Calu3 (cell line): ENCODE measurements around the gene ORM2. TPM values are rescaled to one million over a fixed set of nuclear protein-coding genes. Genes with fewer than 3 reads are reported as not detected.

ENCODE experiments used
- BruUV-seq: library from RNA; stranded (reverse); fragments of 400-500 nt; replicated peaks from 2 replicates; lab custom pipeline; 2021; lab: Mats Ljungman, UMichigan
- CTCF ChIA-PET: fragments of 300-600 bp; sonication (Branson Sonifier 250); formaldehyde crosslinking; loops from one replicate; lab custom pipeline; 2022; ENCODE audit warnings: antibody characterized with exemption; lab: Charles Lee
- DNase-seq: peaks from one replicate; pipeline ENCODE4 v3.0.0; 2022
- H3K27ac Mint-ChIP-seq: one replicate; pipeline ENCODE4 v1.8.0; 2022; ENCODE audit warnings: mixed read lengths; ENCODE audit not compliant: unreplicated experiment
- H3K27me3 Mint-ChIP-seq: one replicate; pipeline ENCODE4 v1.8.0; 2022; ENCODE audit warnings: mixed read lengths; ENCODE audit not compliant: unreplicated experiment
- H3K36me3 Mint-ChIP-seq: one replicate; pipeline ENCODE4 v1.8.0; 2022; ENCODE audit warnings: mild to moderate bottlenecking, moderate library complexity, mixed read lengths; ENCODE audit not compliant: insufficient read depth, unreplicated experiment
- H3K4me1 Mint-ChIP-seq: one replicate; pipeline ENCODE4 v1.8.0; 2022; ENCODE audit warnings: mild to moderate bottlenecking, low read depth, mixed read lengths; ENCODE audit not compliant: unreplicated experiment
- H3K4me3 Mint-ChIP-seq: one replicate; pipeline ENCODE4 v1.8.0; 2022; ENCODE audit warnings: mild to moderate bottlenecking, low read depth, moderate library complexity, mixed read lengths; ENCODE audit not compliant: unreplicated experiment
- H3K9me3 Mint-ChIP-seq: one replicate; pipeline ENCODE4 v1.8.0; 2022; ENCODE audit warnings: low read depth, mixed read lengths; ENCODE audit not compliant: unreplicated experiment
- intact Hi-C: fragments of 100-400 bp; cut with micrococcal nuclease; formaldehyde crosslinking; loops from one replicate; pipeline ENCODE4 v1.10.0; 2022; ENCODE audit not compliant: unreplicated experiment
- total RNA-seq: library from RNA; stranded (reverse); gene quantifications from 2 replicates; pipeline ENCODE4 v1.2.3, GENCODE V29; 2022
- TF ChIP-seq, protein P1 (sequence below): fragments of 200-600 bp; IDR thresholded peaks from one replicate; pipeline ENCODE4 v1.8.0; 2022; ENCODE audit warnings: antibody characterized with exemption; ENCODE audit not compliant: unreplicated experiment

ORM2 gene
- total RNA-seq, 1 experiment from 2014 or later, result not detected

DNA sequence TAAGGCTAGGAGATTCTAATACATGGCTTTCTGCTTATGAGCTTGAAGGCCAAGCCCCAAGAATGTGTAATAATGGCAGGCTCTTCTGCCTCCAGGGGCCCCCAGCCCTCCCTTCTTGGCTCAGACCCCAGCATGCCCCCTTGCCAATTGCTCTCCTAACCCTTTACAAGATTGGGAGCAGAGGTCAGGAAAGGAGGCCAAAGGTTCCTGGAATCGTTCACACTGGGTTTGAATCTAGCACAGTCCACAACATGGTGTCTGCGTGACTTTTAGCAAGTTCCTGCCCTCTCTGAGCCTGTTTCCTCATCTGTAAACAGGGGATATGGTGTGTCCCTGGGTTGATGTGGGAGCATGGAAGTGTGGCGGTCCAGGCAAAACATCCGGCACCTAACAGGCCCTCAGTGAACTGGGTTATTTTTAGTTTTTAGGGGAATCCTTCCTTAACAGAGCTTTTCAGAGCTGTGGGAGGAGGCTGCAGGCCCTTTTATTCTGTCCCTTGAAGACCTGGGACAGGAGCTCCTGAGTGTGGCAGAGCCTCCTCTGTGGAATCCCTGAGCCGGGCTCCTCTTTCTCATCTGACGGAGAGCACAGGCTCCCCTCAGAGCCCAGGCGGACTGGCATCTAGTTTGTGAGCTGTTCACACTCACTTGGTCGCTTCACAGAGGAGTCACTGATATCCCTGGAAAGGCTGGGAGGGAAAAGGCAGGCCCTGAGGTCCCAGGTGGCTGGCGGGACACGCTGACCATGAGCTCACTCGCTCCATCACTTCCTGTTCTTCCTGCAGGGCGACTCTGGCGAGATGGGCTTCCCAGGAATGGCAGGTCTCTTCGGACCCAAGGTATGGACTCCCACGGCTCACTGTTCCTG lies 30.1 kb upstream of the ORM2 start:
- Mint-ChIP-seq H3K27me3 (no peaks in the 10 kb centered on the region), H3K27ac (no peak overlapping the region), H3K4me1 (no peaks in the 10 kb centered on the region), H3K4me3 (no peak overlapping the region), H3K9me3 (peaks cover 4% of the 10 kb centered on the region), H3K36me3 (no peaks in the 10 kb centered on the region)
- intact Hi-C loops, result no loop called here
- DNase-seq, result no peak
- CTCF ChIA-PET, result no interaction called here
- TF ChIP-seq, protein P1, sequence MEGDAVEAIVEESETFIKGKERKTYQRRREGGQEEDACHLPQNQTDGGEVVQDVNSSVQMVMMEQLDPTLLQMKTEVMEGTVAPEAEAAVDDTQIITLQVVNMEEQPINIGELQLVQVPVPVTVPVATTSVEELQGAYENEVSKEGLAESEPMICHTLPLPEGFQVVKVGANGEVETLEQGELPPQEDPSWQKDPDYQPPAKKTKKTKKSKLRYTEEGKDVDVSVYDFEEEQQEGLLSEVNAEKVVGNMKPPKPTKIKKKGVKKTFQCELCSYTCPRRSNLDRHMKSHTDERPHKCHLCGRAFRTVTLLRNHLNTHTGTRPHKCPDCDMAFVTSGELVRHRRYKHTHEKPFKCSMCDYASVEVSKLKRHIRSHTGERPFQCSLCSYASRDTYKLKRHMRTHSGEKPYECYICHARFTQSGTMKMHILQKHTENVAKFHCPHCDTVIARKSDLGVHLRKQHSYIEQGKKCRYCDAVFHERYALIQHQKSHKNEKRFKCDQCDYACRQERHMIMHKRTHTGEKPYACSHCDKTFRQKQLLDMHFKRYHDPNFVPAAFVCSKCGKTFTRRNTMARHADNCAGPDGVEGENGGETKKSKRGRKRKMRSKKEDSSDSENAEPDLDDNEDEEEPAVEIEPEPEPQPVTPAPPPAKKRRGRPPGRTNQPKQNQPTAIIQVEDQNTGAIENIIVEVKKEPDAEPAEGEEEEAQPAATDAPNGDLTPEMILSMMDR, result no peak
- BruUV-seq, result no TSS peak

DNA sequence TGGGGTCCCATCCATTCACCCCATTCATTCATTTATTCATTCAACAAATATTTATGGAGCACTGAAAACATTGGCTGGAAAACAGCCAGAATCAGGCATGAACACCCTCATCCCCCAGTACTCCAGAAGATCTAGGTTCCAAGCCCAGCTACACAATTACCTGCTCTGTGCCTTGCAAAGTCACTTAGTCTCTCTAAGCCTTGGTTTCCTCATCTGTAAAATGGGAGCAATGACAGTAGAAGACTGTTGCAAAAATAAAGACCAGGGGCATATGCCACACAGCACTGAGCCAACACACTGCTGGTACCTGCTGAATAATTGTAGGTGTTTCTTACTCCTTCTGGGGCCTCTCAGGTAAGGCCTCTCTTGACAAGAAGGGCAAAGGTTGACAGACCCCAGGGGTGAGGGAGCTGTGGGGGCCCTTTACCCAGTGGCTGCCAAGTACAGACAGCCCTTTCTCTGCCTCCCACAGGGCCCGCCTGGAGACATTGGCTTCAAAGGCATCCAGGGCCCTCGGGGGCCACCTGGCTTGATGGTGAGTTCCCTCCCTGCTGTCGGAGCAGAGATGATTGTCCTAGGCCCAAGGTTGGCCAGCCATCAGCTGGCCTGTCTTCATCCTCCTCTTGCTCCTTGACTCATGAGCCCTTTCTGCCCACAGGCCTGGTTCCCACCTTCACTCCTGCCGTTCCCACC lies 29.4 kb upstream of the ORM2 start:
- no peak for DNase-seq
- TF ChIP-seq, protein P1, result no peak
- no peaks in the 10 kb centered on the region for H3K9me3 Mint-ChIP-seq
- intact Hi-C loops, result no loop called here
- BruUV-seq, result no TSS peak
- no peaks in the 10 kb centered on the region for H3K36me3 Mint-ChIP-seq
- CTCF ChIA-PET, result no interaction called here
- no peak overlapping the region for H3K4me3 Mint-ChIP-seq
- no peak overlapping the region for H3K27ac Mint-ChIP-seq
- no peaks in the 10 kb centered on the region for H3K27me3 Mint-ChIP-seq
- no peaks in the 10 kb centered on the region for H3K4me1 Mint-ChIP-seq

DNA sequence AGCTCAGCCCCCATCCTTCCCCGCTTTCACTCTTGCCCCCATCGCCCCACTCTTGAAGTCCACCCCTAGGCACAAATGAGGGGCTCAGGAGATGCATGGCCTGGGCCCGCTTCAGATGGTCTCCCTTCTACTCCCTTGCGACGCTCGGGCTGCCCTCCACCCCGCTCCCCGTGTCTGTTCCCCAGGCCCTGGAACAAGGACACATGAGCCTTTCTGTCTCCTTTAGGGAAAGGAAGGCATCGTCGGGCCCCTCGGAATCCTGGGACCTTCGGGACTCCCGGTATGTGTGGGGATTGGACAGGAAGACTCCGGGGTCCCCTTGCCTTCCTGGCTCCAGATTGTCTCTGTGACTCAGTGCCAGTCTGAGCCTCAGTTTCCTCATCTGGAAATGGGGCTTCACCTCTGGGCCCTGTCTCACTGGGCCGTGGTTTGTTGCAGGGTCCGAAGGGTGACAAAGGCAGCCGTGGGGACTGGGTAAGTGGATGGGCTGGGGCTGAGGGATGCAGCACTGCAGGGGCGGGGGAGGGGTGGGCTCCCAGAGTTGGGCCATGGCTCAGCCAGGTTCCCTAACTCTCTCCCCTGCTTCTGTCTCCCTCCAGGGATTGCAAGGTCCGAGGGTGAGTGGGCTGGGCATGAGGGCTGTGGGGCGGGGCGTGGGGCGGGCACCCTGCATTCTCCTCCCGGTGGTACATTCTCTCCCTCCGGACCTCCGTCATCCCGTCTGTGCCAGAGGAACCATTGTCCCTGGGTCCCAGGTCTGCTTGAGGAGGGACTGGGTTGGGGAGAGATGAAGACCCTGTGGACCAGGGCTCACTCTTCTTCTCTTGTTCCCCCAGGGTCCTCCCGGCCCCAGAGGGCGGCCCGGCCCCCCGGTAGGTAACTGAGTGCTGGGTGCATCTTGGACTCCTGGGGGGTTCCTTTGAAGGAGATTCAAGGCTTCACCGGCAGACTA lies 28.5 kb upstream of the ORM2 start:
- Mint-ChIP-seq H3K36me3 (no peaks in the 10 kb centered on the region), H3K9me3 (no peaks in the 10 kb centered on the region), H3K4me1 (no peaks in the 10 kb centered on the region), H3K4me3 (no peak overlapping the region), H3K27ac (no peak overlapping the region), H3K27me3 (no peaks in the 10 kb centered on the region)
- TF ChIP-seq, protein P1, result no peak
- BruUV-seq, result no TSS peak
- CTCF ChIA-PET, result no interaction called here
- no peak for DNase-seq
- intact Hi-C loops, result no loop called here
